Naive thymus-derived CD8-positive, alpha-beta T cell (primary cell): Measurements from ENCODE around the gene UNKL. TPM values are rescaled to one million over a fixed set of nuclear protein-coding genes. Genes with fewer than 3 reads are reported as not detected.

Source experiments
- ATAC-seq, 2 donors: fragments of 150-1000 bp; cut with Tn5 transposase in 1 of 2; sonication (Bioruptor Pico), chemical (Tn5 transposase) in 1 of 2; 1 replicate in 1 of 2; 2 replicates in 1 of 2; pipeline ENCODE4 v1.10.0; 2021; ENCODE audit warnings: mild to moderate bottlenecking in 2 of 2, moderate library complexity in 2 of 2
- POLR2A ChIA-PET: fragments of 350-600 bp; sonication (Branson Sonifier 250); formaldehyde crosslinking; loops from one replicate; lab custom pipeline; 2021; ENCODE audit warnings: antibody characterized with exemption; lab: Charles Lee
- DNase-seq, 10 donors: peaks; one replicate each; pipeline versions ENCODE4 v3.0.0 to v3.0.0-alpha.2; 2020 to 2022
- H3K27ac Mint-ChIP-seq, 10 donors: one replicate each; pipeline ENCODE4 v1.8.0; 2020 to 2022; ENCODE audit warnings: mild to moderate bottlenecking in 10 of 10, mixed read lengths in 10 of 10, moderate library complexity in 4 of 10, inconsistent platforms in 1 of 10
- H3K27me3 Mint-ChIP-seq, 5 donors: one replicate each; pipeline ENCODE4 v1.8.0; 2021 to 2022; ENCODE audit warnings: mixed read lengths in 5 of 5
- H3K36me3 Mint-ChIP-seq, 3 donors: one replicate each; pipeline ENCODE4 v1.8.0; 2020 to 2022; ENCODE audit warnings: mixed read lengths in 3 of 3, mild to moderate bottlenecking in 2 of 3, inconsistent platforms in 1 of 3
- H3K4me1 Mint-ChIP-seq, 4 donors: one replicate each; pipeline ENCODE4 v1.8.0; 2021 to 2022; ENCODE audit warnings: mixed read lengths in 4 of 4
- H3K4me3 Mint-ChIP-seq, 10 donors: one replicate each; pipeline ENCODE4 v1.8.0; 2020 to 2022; ENCODE audit warnings: mild to moderate bottlenecking in 10 of 10, mixed read lengths in 10 of 10, moderate library complexity in 6 of 10, inconsistent platforms in 1 of 10
- H3K9me3 Mint-ChIP-seq, 9 donors: one replicate each; pipeline ENCODE4 v1.8.0; 2020 to 2022; ENCODE audit warnings: mixed read lengths in 9 of 9, mild to moderate bottlenecking in 3 of 9, inconsistent platforms in 1 of 9, moderate library complexity in 1 of 9
- polyA plus RNA-seq, 3 donors: library from polyadenylated mRNA; unstranded; fragments of 300-500 nt; fragmentation: Illumina TruSeq; gene quantifications; one replicate each; pipeline ENCODE4 v1.2.3, GENCODE V29; 2021
- total RNA-seq, 8 experiments: library from RNA in 2 of 8; stranded (reverse) in 2 of 8; gene quantifications; one replicate each; pipeline ENCODE4 v1.2.3 and lab custom pipeline; 2021 to 2026

UNKL gene
- total and polyA plus RNA-seq, 5 experiments from 2014 or later: 8.3 to 151 (median 11.0) TPM

DNA sequence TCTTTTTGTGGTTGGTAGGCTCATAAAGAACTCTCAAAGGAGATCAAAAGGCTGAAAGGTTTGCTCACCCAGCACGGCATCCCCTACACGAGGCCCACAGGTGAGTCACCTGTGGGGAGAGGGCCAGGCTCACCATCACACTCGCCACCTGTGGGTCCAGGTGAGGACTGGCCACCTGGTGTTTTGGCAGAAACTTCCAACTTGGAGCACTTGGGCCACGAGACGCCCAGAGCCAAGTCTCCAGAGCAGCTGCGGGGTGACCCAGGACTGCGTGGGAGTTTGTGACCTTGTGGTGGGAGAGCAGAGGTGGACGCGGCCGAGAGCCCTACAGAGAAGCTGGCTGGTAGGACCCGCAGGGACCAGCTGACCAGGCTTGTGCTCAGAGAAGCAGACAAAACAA, 51.7 kb downstream of the UNKL start:
- peaks cover 2 to 14% (median 5%) of the 10 kb centered on the region in 4 donors for H3K4me1 Mint-ChIP-seq
- POLR2A ChIA-PET: interaction anchor here (0.6 to 1.1 kb wide), 2 partner anchors 12 to 61 kb away, joined by 3 to 4 read pairs; no protein-coding TSS in a partner anchor
- no peaks in the 10 kb centered on the region for H3K9me3 Mint-ChIP-seq
- DNase-seq (no peak), ATAC-seq (no peak)
- H3K27ac Mint-ChIP-seq: peak overlapping the region in 1 of 10 donors; percentile 67
- no peaks in the 10 kb centered on the region for H3K27me3 Mint-ChIP-seq
- H3K4me3 Mint-ChIP-seq: no peak overlapping the region
- peaks cover 0 to 53% (median 3%) of the 10 kb centered on the region in 3 donors for H3K36me3 Mint-ChIP-seq

DNA sequence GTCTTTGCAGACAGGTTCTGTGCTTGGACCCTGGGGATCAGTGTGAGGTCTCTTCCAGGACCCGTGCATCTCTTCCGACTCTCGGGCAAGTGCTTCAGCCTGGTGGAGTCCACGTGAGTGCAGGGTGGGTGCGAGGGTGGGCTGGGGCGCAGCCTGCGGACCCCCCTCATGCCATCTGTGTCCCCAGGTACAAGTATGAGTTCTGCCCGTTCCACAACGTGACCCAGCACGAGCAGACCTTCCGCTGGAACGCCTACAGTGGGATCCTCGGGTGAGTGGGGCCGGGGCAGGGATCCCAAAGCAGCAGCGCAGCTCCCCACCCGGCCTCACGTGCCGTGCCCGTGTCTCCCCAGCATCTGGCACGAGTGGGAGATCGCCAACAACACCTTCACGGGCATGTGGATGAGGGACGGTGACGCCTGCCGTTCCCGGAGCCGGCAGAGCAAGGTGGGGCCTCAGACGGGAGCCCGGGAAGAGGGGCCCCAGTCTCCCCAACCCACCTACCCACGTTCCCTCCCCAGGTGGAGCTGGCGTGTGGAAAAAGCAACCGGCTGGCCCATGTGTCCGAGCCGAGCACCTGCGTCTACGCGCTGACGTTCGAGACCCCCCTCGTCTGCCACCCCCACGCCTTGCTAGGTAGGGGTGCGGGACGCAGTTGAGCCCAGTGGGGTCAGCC, 52.7 kb downstream of the UNKL start:
- DNase-seq (no peak), ATAC-seq (no peak)
- Mint-ChIP-seq H3K27ac (no peak overlapping the region), H3K36me3 (peaks cover 0 to 53% (median 3%) of the 10 kb centered on the region in 3 donors), H3K27me3 (no peaks in the 10 kb centered on the region), H3K9me3 (no peaks in the 10 kb centered on the region), H3K4me3 (no peak overlapping the region), H3K4me1 (peaks cover 2 to 14% (median 5%) of the 10 kb centered on the region in 4 donors)
- POLR2A ChIA-PET: interaction anchor here (1.1 kb wide), 1 partner anchor 11 kb away, joined by 3 read pairs; no protein-coding TSS in a partner anchor

DNA sequence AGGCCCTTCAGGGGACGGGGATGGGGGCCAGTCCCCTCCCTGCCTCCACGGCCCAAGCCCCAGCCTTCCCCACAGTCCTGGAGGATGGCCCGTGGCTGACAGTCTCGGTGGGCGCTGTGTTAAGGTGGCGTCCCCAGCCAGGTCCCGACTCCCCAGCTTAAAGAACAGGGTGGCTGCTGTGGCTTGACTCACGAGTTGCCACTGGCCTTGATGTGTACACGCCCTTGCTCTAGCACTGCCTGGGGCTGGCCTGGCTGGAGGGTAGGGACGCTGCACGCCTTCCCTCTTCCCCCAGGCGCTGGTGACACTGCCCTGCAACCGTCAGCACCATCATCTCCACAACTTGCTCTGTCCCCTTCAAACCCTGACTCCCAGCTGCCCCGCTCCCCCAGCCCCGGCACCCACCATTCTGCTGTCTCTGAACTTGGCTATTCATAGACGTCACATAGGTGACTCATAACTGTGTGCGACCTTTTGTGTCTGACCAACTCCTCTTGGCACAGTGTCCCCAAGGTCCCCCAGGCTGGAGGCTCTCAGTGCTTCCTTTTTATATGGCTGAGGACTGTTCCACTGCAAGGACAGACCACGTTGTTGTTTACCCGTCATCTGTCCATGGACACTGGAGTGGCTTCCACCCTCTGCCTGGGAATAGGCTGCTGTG, 56.5 kb downstream of the UNKL start:
- Mint-ChIP-seq H3K27ac (peak overlapping the region in 3 of 10 donors; percentile 16 to 53 (median 40)), H3K4me1 (peaks cover 15 to 29% (median 22%) of the 10 kb centered on the region in 4 donors), H3K27me3 (no peaks in the 10 kb centered on the region), H3K4me3 (no peak overlapping the region), H3K9me3 (no peaks in the 10 kb centered on the region), H3K36me3 (peaks cover 0 to 23% (median 0%) of the 10 kb centered on the region in 3 donors)
- POLR2A ChIA-PET: no interaction called here
- ATAC-seq (no peak), DNase-seq (no peak)

DNA sequence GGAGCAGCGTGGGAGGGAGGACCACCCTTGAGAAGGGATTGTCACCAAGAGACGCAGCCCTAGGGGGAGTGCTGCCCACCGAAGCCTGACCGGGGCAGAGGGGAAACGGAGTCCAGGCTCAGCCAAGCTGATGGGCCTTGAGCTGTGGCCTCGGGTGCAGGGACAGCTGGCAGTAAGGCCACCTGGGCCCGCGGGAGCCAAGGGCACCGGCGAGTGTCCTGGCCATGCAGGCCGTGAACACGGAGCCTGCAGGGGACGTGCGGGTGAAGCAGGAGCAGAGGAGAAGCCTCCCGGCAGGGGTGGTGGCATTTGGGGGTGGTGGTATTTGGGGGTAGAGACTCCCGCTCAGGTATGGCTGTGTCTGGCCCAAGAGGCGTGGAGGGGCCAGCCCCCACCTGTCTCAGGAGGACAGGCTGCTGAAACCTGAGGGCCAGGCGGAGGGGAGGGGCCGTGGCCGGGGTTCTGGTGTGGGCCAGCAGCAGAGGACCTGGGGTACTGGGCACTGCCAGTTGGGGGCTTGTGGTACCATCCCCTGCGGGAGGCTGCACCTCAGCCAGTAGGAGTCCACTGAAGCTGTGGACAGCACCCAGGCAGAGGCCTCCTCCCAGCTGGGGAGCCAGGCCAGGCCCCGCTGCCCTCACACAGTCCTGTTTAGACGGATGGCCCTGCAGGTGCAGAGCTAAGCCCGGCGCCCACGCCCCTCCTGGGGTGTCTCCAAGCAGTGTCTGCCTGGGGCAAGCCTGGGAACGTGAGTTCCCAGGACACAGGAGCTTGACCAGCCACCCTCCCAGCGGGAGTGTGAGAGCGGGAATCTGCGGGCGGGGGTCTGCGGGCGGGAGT, 58.2 kb downstream of the UNKL start:
- H3K27me3 Mint-ChIP-seq: no peaks in the 10 kb centered on the region
- peaks cover 20 to 41% (median 31%) of the 10 kb centered on the region in 4 donors for H3K4me1 Mint-ChIP-seq
- peaks cover 0 to 16% (median 0%) of the 10 kb centered on the region in 3 donors for H3K36me3 Mint-ChIP-seq
- ATAC-seq (no peak), DNase-seq (no peak)
- H3K27ac Mint-ChIP-seq: peak overlapping the region in 1 of 10 donors; percentile 73
- peaks cover 0 to 2% (median 0%) of the 10 kb centered on the region in 9 donors for H3K9me3 Mint-ChIP-seq
- H3K4me3 Mint-ChIP-seq: peak overlapping the region in 1 of 10 donors; percentile 7
- POLR2A ChIA-PET: interaction anchor here (0.8 kb wide), 1 partner anchor 24 kb away, joined by 4 read pairs; no protein-coding TSS in a partner anchor

DNA sequence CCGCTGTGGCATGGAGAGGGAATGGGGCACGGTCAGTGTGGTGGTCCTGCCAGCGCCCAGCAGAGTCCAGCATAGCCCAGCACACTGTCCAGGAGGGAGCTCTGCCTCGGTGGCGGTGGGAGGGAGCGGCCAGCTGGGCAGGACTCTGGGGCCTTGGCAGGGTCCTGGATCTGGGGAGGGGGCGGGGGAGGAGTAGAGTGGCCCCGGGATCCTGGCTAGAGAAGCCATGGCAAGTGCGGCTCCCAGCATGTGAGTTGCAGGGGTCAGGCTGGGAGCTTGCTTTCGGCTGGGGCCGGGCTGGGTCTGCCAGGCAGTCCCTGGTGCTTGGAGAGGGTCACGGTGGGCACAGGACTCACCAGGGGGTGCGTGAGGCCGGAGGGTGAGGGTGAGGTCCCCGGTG, 58.9 kb downstream of the UNKL start:
- DNase-seq (no peak), ATAC-seq (no peak)
- peak overlapping the region in 2 of 10 donors; percentile 4 to 22 for H3K4me3 Mint-ChIP-seq
- peaks cover 20 to 43% (median 36%) of the 10 kb centered on the region in 4 donors for H3K4me1 Mint-ChIP-seq
- POLR2A ChIA-PET: interaction anchor here (0.8 to 0.9 kb wide), 2 partner anchors 24 to 37 kb away, joined by 4 read pairs; no protein-coding TSS in a partner anchor
- peaks cover 0 to 2% (median 0%) of the 10 kb centered on the region in 9 donors for H3K9me3 Mint-ChIP-seq
- H3K27me3 Mint-ChIP-seq: no peaks in the 10 kb centered on the region
- H3K36me3 Mint-ChIP-seq: peaks cover 0 to 13% (median 0%) of the 10 kb centered on the region in 3 donors
- peak overlapping the region in 1 of 10 donors; percentile 73 for H3K27ac Mint-ChIP-seq

DNA sequence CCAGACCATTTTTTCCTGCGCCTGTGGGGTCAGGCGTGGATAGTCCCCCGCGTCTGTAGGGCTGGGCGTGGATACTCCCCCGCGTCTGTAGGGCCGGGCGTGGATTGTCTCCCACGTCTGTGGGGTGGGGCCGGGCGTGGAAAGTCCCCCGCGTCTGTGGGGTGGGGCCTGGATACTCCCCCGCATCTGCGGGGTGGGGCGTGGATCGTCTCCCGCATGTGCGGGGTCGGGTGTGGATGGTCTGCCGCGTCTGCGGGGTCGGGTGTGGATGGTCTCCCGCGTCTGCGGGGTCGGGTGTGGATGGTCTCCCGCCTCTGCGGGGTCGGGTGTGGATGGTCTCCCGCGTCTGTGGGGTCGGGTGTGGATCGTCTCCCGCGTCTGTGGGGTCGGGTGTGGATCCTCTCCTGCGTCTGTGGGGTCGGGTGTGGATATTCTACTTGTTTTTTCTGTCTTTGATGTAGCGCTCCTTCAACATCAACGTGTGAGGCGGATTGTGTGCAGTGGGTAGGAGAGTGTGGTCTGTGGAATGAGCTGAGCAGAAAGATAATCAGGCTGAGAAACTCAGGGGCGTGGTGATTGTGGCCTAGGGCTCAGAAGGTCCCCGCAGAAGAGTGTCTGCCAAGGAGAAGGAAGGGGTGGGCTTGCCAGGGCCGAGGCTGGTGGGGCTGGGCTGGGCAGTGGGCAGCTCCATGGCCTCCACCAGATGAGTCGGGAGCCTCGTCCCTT, 59.5 kb downstream of the UNKL start:
- H3K27me3 Mint-ChIP-seq: no peaks in the 10 kb centered on the region
- H3K36me3 Mint-ChIP-seq: peaks cover 0 to 12% (median 0%) of the 10 kb centered on the region in 3 donors
- peak overlapping the region in 4 of 10 donors; percentile 26 to 68 (median 36) for H3K4me3 Mint-ChIP-seq
- ATAC-seq: no peak
- peaks cover 0 to 2% (median 0%) of the 10 kb centered on the region in 9 donors for H3K9me3 Mint-ChIP-seq
- POLR2A ChIA-PET: interaction anchor here (0.8 to 0.9 kb wide), 2 partner anchors 25 to 36 kb away, joined by 4 read pairs; no protein-coding TSS in a partner anchor
- H3K4me1 Mint-ChIP-seq: peaks cover 18 to 49% (median 39%) of the 10 kb centered on the region in 4 donors
- peak overlapping the region in 5 of 10 donors; percentile 22 to 84 (median 73) for H3K27ac Mint-ChIP-seq
- no peak for DNase-seq

DNA sequence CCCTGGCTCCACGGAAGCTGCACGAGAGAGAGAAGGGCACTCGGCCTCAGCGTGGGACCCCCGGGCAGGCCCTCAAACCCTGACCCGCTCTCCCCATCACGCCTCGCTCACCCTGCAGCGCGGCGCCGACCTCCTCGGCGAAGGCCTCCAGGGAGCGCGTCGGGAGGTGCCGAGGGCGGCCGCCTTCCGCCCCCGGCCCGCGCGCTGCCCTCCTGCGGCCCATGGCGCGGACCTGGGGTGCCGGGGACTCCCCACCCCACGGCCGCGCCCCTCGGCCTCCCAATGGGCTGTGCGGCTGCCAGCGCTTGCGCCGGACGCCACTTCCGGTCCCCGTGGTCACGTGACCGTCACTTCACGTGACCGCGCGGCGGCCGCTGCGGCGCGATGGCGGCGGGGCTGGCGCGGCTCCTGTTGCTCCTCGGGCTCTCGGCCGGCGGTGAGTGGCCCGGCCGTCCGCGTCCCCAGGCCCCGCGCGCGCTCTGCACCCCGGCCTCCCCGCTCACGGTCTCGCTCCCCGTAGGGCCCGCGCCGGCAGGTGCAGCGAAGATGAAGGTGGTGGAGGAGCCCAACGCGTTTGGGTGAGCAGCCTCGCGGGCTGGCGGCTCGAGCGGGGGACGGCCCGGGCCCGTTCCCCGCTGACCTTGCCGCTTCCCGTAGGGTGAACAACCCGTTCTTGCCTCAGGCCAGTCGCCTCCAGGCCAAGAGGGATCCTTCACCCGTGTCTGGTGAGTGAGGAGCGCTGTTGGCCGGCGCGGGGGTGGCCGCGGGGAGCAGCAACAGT, 62.7 kb downstream of the UNKL start, which contains the start of the genes GNPTG and TSR3:
GNPTG (plus strand) TSS at position 350 of the 781 bp plus-strand sequence; CDS start at position 385, 35 bp downstream.
TSR3 (minus strand) TSS at position 297 of the 781 bp plus-strand sequence; CDS start at position 223, 74 bp downstream.
- peak; percentile 75 to 92 (median 86) for DNase-seq
- POLR2A ChIA-PET: interaction anchor here (0.7 to 1.2 kb wide), 5 partner anchors 9 to 46 kb away, joined by 3 to 11 read pairs (median 3); partner anchors contain the start of gene UBE2I
- Mint-ChIP-seq H3K27ac (peak within 1 kb of the TSS; percentile 74 to 90 (median 82)), H3K9me3 (peaks cover 0 to 2% (median 0%) of the 10 kb centered on the region in 9 donors), H3K4me1 (peaks cover 16 to 44% (median 37%) of the 10 kb centered on the region in 4 donors), H3K4me3 (peak within 1 kb of the TSS; percentile 73 to 91 (median 86)), H3K36me3 (peaks cover 0 to 11% (median 0%) of the 10 kb centered on the region in 3 donors), H3K27me3 (no peaks in the 10 kb centered on the region)
- ATAC-seq: peak; percentile 85 to 89

DNA sequence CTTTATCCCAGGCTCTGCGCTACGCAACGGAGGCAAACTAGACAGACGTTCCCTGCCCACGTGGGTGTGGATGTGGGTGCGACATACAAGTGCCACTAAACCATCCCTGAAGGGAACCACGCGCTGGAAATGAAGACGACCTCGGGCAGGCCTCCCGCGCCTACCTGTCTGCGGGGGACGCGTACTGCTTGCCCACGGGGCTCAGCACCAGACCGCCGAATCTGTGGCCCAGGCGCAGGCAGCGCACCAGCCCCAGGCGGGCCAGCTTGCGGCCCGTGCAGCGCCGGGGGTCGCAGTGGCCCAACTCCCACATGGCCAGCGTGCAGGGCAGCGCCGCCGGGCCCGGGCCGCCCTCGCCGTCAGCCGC, 63.3 kb downstream of the UNKL start:
- ATAC-seq (peak; percentile 39 to 41), DNase-seq (no peak)
- peaks cover 0 to 2% (median 0%) of the 10 kb centered on the region in 9 donors for H3K9me3 Mint-ChIP-seq
- POLR2A ChIA-PET: interaction anchor here (0.7 to 1.2 kb wide), 6 partner anchors 9 to 139 kb away, joined by 3 to 11 read pairs (median 3); partner anchors contain the start of gene UBE2I
- H3K27ac Mint-ChIP-seq: peak overlapping the region; percentile 31 to 90 (median 80)
- H3K36me3 Mint-ChIP-seq: peaks cover 0 to 11% (median 0%) of the 10 kb centered on the region in 3 donors
- H3K4me1 Mint-ChIP-seq: peaks cover 16 to 44% (median 37%) of the 10 kb centered on the region in 4 donors
- H3K27me3 Mint-ChIP-seq: no peaks in the 10 kb centered on the region
- H3K4me3 Mint-ChIP-seq: peak overlapping the region; percentile 71 to 86 (median 76)

DNA sequence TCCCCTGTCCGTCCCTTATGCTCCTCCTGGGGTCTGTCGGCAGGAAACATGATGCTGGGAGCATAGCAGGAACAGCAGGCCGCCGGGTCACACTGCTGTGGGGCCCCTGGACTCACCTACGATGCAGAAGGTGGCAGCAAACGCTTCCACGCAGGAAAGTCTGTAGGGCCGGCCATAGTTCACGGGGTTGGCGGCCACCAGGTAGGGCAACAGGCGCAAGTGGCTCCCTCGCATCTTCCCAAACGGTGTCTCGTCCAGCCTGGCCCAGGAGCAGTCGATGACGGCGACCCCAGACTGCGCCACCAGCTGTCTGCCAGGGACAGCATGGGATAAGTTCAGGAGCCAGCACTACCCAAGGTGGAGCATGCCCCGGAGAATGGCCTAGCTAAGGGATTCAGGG, 63.8 kb downstream of the UNKL start:
- DNase-seq (no peak), ATAC-seq (no peak)
- H3K36me3 Mint-ChIP-seq: peaks cover 0 to 11% (median 0%) of the 10 kb centered on the region in 3 donors
- H3K9me3 Mint-ChIP-seq: peaks cover 0 to 2% (median 0%) of the 10 kb centered on the region in 9 donors
- peaks cover 16 to 42% (median 36%) of the 10 kb centered on the region in 4 donors for H3K4me1 Mint-ChIP-seq
- no peaks in the 10 kb centered on the region for H3K27me3 Mint-ChIP-seq
- peak overlapping the region; percentile 71 to 86 (median 76) for H3K4me3 Mint-ChIP-seq
- POLR2A ChIA-PET: interaction anchor here (0.7 to 1.2 kb wide), 6 partner anchors 8 to 140 kb away, joined by 3 to 11 read pairs (median 3); partner anchors contain the start of gene UBE2I
- peak overlapping the region; percentile 32 to 90 (median 79) for H3K27ac Mint-ChIP-seq

DNA sequence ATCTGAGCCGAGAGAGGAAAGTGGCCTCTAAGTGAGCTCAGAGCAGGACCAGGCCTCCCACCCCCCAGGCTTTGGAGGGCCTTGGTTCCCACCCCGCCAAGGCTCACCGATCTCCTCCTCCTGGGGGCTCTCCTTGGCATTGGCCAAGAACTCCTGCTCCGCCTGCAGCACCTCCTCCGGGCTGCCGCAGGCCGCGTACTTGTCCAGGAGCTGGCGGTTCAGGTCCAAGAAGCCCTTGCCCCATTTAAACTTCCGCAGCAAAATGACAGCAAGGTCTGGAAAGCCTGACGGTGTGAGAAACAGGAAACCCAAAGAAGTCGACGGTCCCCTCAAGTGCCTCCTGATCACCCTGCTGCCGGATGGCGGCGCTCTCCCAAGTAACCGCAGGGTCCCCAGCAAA, 64.6 kb downstream of the UNKL start:
- POLR2A ChIA-PET: no interaction called here

More for the DNA sequence above, 64.6 kb downstream of the UNKL start:
- Mint-ChIP-seq H3K27ac (peak overlapping the region in 6 of 10 donors; percentile 4 to 77 (median 71)), H3K9me3 (peaks cover 0 to 2% (median 0%) of the 10 kb centered on the region in 9 donors), H3K27me3 (no peaks in the 10 kb centered on the region), H3K4me1 (peaks cover 11 to 35% (median 30%) of the 10 kb centered on the region in 4 donors), H3K36me3 (peaks cover 0 to 11% (median 0%) of the 10 kb centered on the region in 3 donors), H3K4me3 (peak overlapping the region in 9 of 10 donors; percentile 14 to 86 (median 66))
- ATAC-seq (no peak), DNase-seq (no peak)
